ENCODE data around the gene LAPTM5. TPM values are rescaled to one million over a fixed set of nuclear protein-coding genes. Genes with fewer than 3 reads are reported as not detected.

LAPTM5 gene
- polyA plus RNA-seq, 3 donors: 1,019 to 1,669 (median 1,153) TPM

- Histone ChIP-seq H3K27me3 (ENCODE audit: control insufficient read depth in 2 of 2, insufficient read depth in 2 of 2, low read length in 2 of 2) (peaks cover 24 to 55% of the 10 kb centered on the region in 2 donors), H3K4me1 (ENCODE audit: control insufficient read depth in 1 of 2, insufficient read depth in 2 of 2, low read length in 2 of 2) (no peaks in the 10 kb centered on the region), H2AFZ (ENCODE audit: insufficient read depth, low read depth, low read length, poor library complexity, severe bottlenecking) (no peak overlapping the region), H3K79me2 (ENCODE audit: insufficient read depth, low read length) (no peaks in the 10 kb centered on the region), H3K36me3 (replicated peaks in 1 of 2; ENCODE audit: control insufficient read depth in 1 of 2, insufficient read depth in 2 of 2, low read length in 2 of 2) (no peaks in the 10 kb centered on the region), H3K9ac (ENCODE audit: insufficient read depth, low read length, poor library complexity, severe bottlenecking) (no peak overlapping the region), H3K4me3 (replicated peaks in 1 of 3; ENCODE audit: low read depth in 2 of 3, low read length in 3 of 3) (no peak overlapping the region), H3K9me3 (replicated peaks in 1 of 2; ENCODE audit: control insufficient read depth in 1 of 2, insufficient read depth in 1 of 2, low read length in 2 of 2) (peaks cover 3 to 9% of the 10 kb centered on the region in 2 donors), H3K27ac (ENCODE audit: low read depth in 1 of 2, low read length in 2 of 2) (no peak overlapping the region), H3K4me2 (replicated peaks; ENCODE audit: extremely low read depth, low read length, poor library complexity, severe bottlenecking) (no peak overlapping the region), H4K20me1 (ENCODE audit: insufficient read depth, low read length) (no peaks in the 10 kb centered on the region)
- Mint-ChIP-seq H3K27me3 (ENCODE audit: low read depth in 3 of 3) (peaks cover 60 to 76% (median 67%) of the 10 kb centered on the region in 3 donors), H3K4me3 (peak overlapping the region in 1 of 2 donors; percentile 58), H3K27ac (no peak overlapping the region), H3K9me3 (peaks cover 0 to 14% (median 7%) of the 10 kb centered on the region in 7 donors), H3K36me3 (peaks cover 0 to 3% of the 10 kb centered on the region in 2 donors), H3K4me1 (peaks cover 2% of the 10 kb centered on the region)
- WGBS (ENCODE audit: insufficient coverage): 20% methylated on average over 10 of the region's 11 CpGs
- no peak for DNase-seq
- no peak for TF ChIP-seq CTCF (IDR thresholded peaks at IDR 0.05)
- intact Hi-C loops (cut with micrococcal nuclease): no loop called here
These were observed 71.8 kb downstream of the LAPTM5 start for GRCh38 chr1:30685796-30686165.

- Mint-ChIP-seq H3K9me3 (peaks cover 2 to 19% (median 11%) of the 10 kb centered on the region in 7 donors), H3K4me3 (peak overlapping the region in 1 of 2 donors; percentile 80), H3K27ac (peak overlapping the region in 1 of 7 donors; percentile 35), H3K27me3 (ENCODE audit: low read depth in 3 of 3) (peaks cover 60 to 74% (median 67%) of the 10 kb centered on the region in 3 donors), H3K36me3 (peaks cover 0 to 3% of the 10 kb centered on the region in 2 donors), H3K4me1 (peaks cover 2% of the 10 kb centered on the region)
- Histone ChIP-seq H3K27me3 (ENCODE audit: control insufficient read depth in 2 of 2, insufficient read depth in 2 of 2, low read length in 2 of 2) (peaks cover 24 to 55% of the 10 kb centered on the region in 2 donors), H3K9me3 (replicated peaks in 1 of 2; ENCODE audit: control insufficient read depth in 1 of 2, insufficient read depth in 1 of 2, low read length in 2 of 2) (peaks cover 8 to 9% of the 10 kb centered on the region in 2 donors), H3K4me3 (replicated peaks in 1 of 3; ENCODE audit: low read depth in 2 of 3, low read length in 3 of 3) (no peak overlapping the region), H2AFZ (ENCODE audit: insufficient read depth, low read depth, low read length, poor library complexity, severe bottlenecking) (no peak overlapping the region), H3K4me1 (ENCODE audit: control insufficient read depth in 1 of 2, insufficient read depth in 2 of 2, low read length in 2 of 2) (no peaks in the 10 kb centered on the region), H3K9ac (ENCODE audit: insufficient read depth, low read length, poor library complexity, severe bottlenecking) (no peak overlapping the region), H3K36me3 (replicated peaks in 1 of 2; ENCODE audit: control insufficient read depth in 1 of 2, insufficient read depth in 2 of 2, low read length in 2 of 2) (no peaks in the 10 kb centered on the region), H3K79me2 (ENCODE audit: insufficient read depth, low read length) (no peaks in the 10 kb centered on the region), H4K20me1 (ENCODE audit: insufficient read depth, low read length) (no peaks in the 10 kb centered on the region), H3K27ac (ENCODE audit: low read depth in 1 of 2, low read length in 2 of 2) (no peak overlapping the region), H3K4me2 (replicated peaks; ENCODE audit: extremely low read depth, low read length, poor library complexity, severe bottlenecking) (no peak overlapping the region)
- no peak for DNase-seq
- intact Hi-C loops (cut with micrococcal nuclease): no loop called here
- TF ChIP-seq CTCF (IDR thresholded peaks at IDR 0.05): no peak
- WGBS (ENCODE audit: insufficient coverage): 6% methylated on average over 39 of the region's 56 CpGs
These were observed 72.4 kb downstream of the LAPTM5 start for GRCh38 chr1:30684881-30685795.
